Lower leg skin (tissue), 3 donors: ENCODE results near the gene CT47A1.

Experiments
- CTCF ChIP-seq, 3 donors: fragments of 450-650 bp; IDR thresholded peaks; one replicate each; pipeline ENCODE4 v1.5.1; 2016; ENCODE audit warnings: antibody characterized with exemption in 3 of 3, mild to moderate bottlenecking in 3 of 3, moderate library complexity in 2 of 3
- POLR2A ChIP-seq, 2 donors: fragments of 450-650 bp; IDR thresholded peaks; one replicate each; pipeline ENCODE4 v1.6.1; 2016 to 2017; ENCODE audit warnings: antibody characterized with exemption in 2 of 2, mild to moderate bottlenecking in 1 of 2, moderate library complexity in 1 of 2

- TF ChIP-seq POLR2A (IDR thresholded peaks at IDR 0.05), result no peak
- TF ChIP-seq CTCF (IDR thresholded peaks at IDR 0.05), result no peak
Observed at GRCh38 chrX:121030083-121030482, 44.5 kb upstream of the CT47A1 start.
